HG02571 (cell line): Measurements from ENCODE around the gene FIGNL1.
"Not testable (repeated sequence)": the region's sequence is repeated elsewhere in the genome, so short reads cannot be mapped to it uniquely, and the experiment has no call there.

Experiments
- ATAC-seq: cut with Tn5 transposase; IDR thresholded peaks from one replicate; pipeline ENCODE4 v1.9.1; 2021; ENCODE audit warnings: mild to moderate bottlenecking, moderate library complexity; ENCODE audit not compliant: unreplicated experiment

Gene FIGNL1

GRCh38 chr7:50472427-50472826 lies 22.3 kb upstream of the FIGNL1 start:
- no peak for ATAC-seq

- ATAC-seq, result no peak
Measured at GRCh38 chr7:50471970-50472369, 21.8 kb upstream of the FIGNL1 start.

GRCh38 chr7:50470250-50471163 lies 20.4 kb upstream of the FIGNL1 start:
- no peak for ATAC-seq

- no peak for ATAC-seq
Measured at GRCh38 chr7:50469181-50469580, 19.0 kb upstream of the FIGNL1 start.

GRCh38 chr7:50467817-50468610 lies 17.9 kb upstream of the FIGNL1 start:
- peak; percentile 86 for ATAC-seq

GRCh38 chr7:50466815-50467585 lies 16.9 kb upstream of the FIGNL1 start:
- ATAC-seq, result no peak

- ATAC-seq, result no peak
Measured at GRCh38 chr7:50463035-50463434, 12.9 kb upstream of the FIGNL1 start.

- ATAC-seq, result no peak
Measured at GRCh38 chr7:50462361-50462760, 12.2 kb upstream of the FIGNL1 start.

- ATAC-seq, result no peak
Measured at GRCh38 chr7:50461695-50462094, 11.5 kb upstream of the FIGNL1 start.

GRCh38 chr7:50459183-50459582 lies 9.0 kb upstream of the FIGNL1 start:
- not testable (repeated sequence) for ATAC-seq

GRCh38 chr7:50458651-50459050 lies 8.5 kb upstream of the FIGNL1 start:
- not testable (repeated sequence) for ATAC-seq

- no peak for ATAC-seq
Measured at GRCh38 chr7:50456371-50457123, 6.4 kb upstream of the FIGNL1 start.

GRCh38 chr7:50455658-50456057 lies 5.5 kb upstream of the FIGNL1 start:
- no peak for ATAC-seq

GRCh38 chr7:50454968-50455367 lies 4.8 kb upstream of the FIGNL1 start:
- ATAC-seq, result no peak

- peak; percentile 6 for ATAC-seq
Measured at GRCh38 chr7:50450590-50451032, 461 bp upstream of the FIGNL1 start.

GRCh38 chr7:50449501-50449880 lies 659 bp downstream of the FIGNL1 start:
- no peak for ATAC-seq

- no peak for ATAC-seq
Measured at GRCh38 chr7:50448823-50449222, 1.3 kb downstream of the FIGNL1 start.

- peak; percentile 32 for ATAC-seq
Measured at GRCh38 chr7:50446542-50446960, 3.6 kb downstream of the FIGNL1 start.

GRCh38 chr7:50436133-50436806 lies 13.9 kb downstream of the FIGNL1 start:
- ATAC-seq, result no peak
